Smooth muscle cell (in vitro differentiated cells): ENCODE measurements around the gene SLC39A2. TPM values are rescaled to one million over a fixed set of nuclear protein-coding genes. Genes with fewer than 3 reads are reported as not detected.

Experiments used
- DNase-seq: peaks from one replicate; lab custom pipeline; 2025; ENCODE audit not compliant: unreplicated experiment; lab: John Stamatoyannopoulos, UW
- H2AFZ ChIP-seq: fragments of 200-600 bp; sonication (generic); 2 replicates; pipeline ENCODE4 v1.6.0; 2016; ENCODE audit warnings: antibody characterized with exemption, low read depth, mild to moderate bottlenecking
- H3F3A ChIP-seq: fragments of 200-600 bp; sonication (generic); 2 replicates; pipeline ENCODE4 v1.6.0; 2017; ENCODE audit warnings: antibody characterized with exemption, low read depth
- H3K27ac ChIP-seq: fragments of 200-600 bp; sonication (generic); 2 replicates; pipeline ENCODE4 v1.5.1; 2016; ENCODE audit warnings: low read depth, mild to moderate bottlenecking
- H3K27me3 ChIP-seq: fragments of 200-600 bp; sonication (generic); 2 replicates; pipeline ENCODE4 v1.6.1; 2016; ENCODE audit warnings: low read depth, mild to moderate bottlenecking
- H3K36me3 ChIP-seq: fragments of 200-600 bp; sonication (generic); 2 replicates; pipeline ENCODE4 v1.5.1; 2016; ENCODE audit warnings: low read depth
- H3K4me1 ChIP-seq: fragments of 200-600 bp; sonication (generic); 2 replicates; pipeline ENCODE4 v1.5.1; 2016; ENCODE audit warnings: low read depth
- H3K4me2 ChIP-seq: fragments of 200-600 bp; sonication (generic); 2 replicates; pipeline ENCODE4 v1.6.0; 2016; ENCODE audit warnings: mild to moderate bottlenecking
- H3K4me3 ChIP-seq: fragments of 200-600 bp; sonication (generic); 2 replicates; pipeline ENCODE4 v1.5.1; 2016; ENCODE audit warnings: mild to moderate bottlenecking
- H3K79me2 ChIP-seq: fragments of 200-600 bp; sonication (generic); 2 replicates; pipeline ENCODE4 v1.6.0; 2016; ENCODE audit warnings: low read depth, mild to moderate bottlenecking
- H3K9ac ChIP-seq: fragments of 200-600 bp; sonication (generic); 2 replicates; pipeline ENCODE4 v1.6.0; 2016; ENCODE audit warnings: low read depth
- H3K9me3 ChIP-seq: fragments of 200-600 bp; sonication (generic); replicated peaks from 2 replicates; pipeline ENCODE4 v1.5.1; 2016; ENCODE audit warnings: low read depth
- H4K20me1 ChIP-seq: fragments of 200-600 bp; sonication (generic); 2 replicates; pipeline ENCODE4 v1.6.0; 2016; ENCODE audit warnings: low read depth
- WGBS: methylation state at CpG from one replicate; pipeline ENCODE4 v1.1.7; 2016; ENCODE audit warnings: low lambda C conversion rate; 5-methylcytosine and 5-hydroxymethylcytosine counted together
- polyA plus RNA-seq: library from polyadenylated mRNA; unstranded; fragments of >200 nt; fragmentation: Nextera tagmentation; extraction: Ambion mirVana; gene quantifications from 2 replicates; pipeline ENCODE4 v1.2.1, GENCODE V29; 2016
- total RNA-seq: library from RNA; depleted of rRNA; stranded (reverse); fragments of >200 nt; gene quantifications from 2 replicates; pipeline ENCODE4 v1.2.3, GENCODE V29; 2014
- TF ChIP-seq, protein P1 (sequence below): fragments of 200-600 bp; sonication (generic); IDR thresholded peaks from 2 replicates; pipeline ENCODE4 v1.5.1; 2017; ENCODE audit warnings: borderline replicate concordance, mild to moderate bottlenecking, antibody characterized with exemption; ENCODE audit not compliant: insufficient read depth, poor library complexity, severe bottlenecking

The SLC39A2 gene
- total and polyA plus RNA-seq, 2 experiments from 2014 or later, result 9.1 to 18.7 TPM

DNA sequence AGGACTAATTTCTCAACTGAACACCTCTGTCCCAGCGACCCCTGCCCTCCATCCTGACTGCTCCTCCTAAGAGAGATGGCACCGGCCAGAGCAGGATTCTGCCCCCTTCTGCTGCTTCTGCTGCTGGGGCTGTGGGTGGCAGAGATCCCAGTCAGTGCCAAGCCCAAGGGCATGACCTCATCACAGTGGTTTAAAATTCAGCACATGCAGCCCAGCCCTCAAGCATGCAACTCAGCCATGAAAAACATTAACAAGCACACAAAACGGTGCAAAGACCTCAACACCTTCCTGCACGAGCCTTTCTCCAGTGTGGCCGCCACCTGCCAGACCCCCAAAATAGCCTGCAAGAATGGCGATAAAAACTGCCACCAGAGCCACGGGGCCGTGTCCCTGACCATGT is 43.8 kb downstream of the SLC39A2 start:
- no peak overlapping the region for H3K27ac ChIP-seq
- no peak overlapping the region for H3K4me3 ChIP-seq
- no peaks in the 10 kb centered on the region for H3F3A ChIP-seq
- H3K36me3 ChIP-seq, result no peaks in the 10 kb centered on the region
- no peaks in the 10 kb centered on the region for H4K20me1 ChIP-seq
- no peak overlapping the region for H3K4me2 ChIP-seq
- TF ChIP-seq, protein P1, sequence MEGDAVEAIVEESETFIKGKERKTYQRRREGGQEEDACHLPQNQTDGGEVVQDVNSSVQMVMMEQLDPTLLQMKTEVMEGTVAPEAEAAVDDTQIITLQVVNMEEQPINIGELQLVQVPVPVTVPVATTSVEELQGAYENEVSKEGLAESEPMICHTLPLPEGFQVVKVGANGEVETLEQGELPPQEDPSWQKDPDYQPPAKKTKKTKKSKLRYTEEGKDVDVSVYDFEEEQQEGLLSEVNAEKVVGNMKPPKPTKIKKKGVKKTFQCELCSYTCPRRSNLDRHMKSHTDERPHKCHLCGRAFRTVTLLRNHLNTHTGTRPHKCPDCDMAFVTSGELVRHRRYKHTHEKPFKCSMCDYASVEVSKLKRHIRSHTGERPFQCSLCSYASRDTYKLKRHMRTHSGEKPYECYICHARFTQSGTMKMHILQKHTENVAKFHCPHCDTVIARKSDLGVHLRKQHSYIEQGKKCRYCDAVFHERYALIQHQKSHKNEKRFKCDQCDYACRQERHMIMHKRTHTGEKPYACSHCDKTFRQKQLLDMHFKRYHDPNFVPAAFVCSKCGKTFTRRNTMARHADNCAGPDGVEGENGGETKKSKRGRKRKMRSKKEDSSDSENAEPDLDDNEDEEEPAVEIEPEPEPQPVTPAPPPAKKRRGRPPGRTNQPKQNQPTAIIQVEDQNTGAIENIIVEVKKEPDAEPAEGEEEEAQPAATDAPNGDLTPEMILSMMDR, result no peak
- 83% methylated on average over 8 of the region's 8 CpGs for WGBS
- no peak for DNase-seq
- no peaks in the 10 kb centered on the region for H3K79me2 ChIP-seq
- no peak overlapping the region for H2AFZ ChIP-seq
- no peaks in the 10 kb centered on the region for H3K27me3 ChIP-seq
- H3K4me1 ChIP-seq, result peaks cover 4% of the 10 kb centered on the region
- H3K9me3 ChIP-seq, result no peaks in the 10 kb centered on the region
- H3K9ac ChIP-seq, result no peak overlapping the region

DNA sequence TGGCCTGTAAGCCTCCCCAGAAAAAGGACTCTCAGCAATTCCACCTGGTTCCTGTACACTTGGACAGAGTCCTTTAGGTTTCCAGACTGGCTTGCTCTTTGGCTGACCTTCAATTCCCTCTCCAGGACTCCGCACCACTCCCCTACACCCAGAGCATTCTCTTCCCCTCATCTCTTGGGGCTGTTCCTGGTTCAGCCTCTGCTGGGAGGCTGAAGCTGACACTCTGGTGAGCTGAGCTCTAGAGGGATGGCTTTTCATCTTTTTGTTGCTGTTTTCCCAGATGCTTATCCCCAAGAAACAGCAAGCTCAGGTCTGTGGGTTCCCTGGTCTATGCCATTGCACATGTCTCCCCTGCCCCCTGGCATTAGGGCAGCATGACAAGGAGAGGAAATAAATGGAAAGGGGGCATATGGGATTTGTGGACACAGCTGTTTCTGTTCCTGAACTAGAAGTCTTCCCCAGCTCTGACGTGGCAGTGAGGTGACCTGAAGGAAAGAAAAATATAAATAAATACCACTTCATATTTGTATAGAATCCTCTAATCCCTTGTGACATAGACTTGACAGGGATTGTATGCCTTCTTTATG is 44.4 kb downstream of the SLC39A2 start:
- Histone ChIP-seq H3K9me3 (no peaks in the 10 kb centered on the region), H3K27ac (no peak overlapping the region), H3K27me3 (no peaks in the 10 kb centered on the region), H3K36me3 (no peaks in the 10 kb centered on the region), H3K4me1 (peaks cover 4% of the 10 kb centered on the region), H3F3A (no peaks in the 10 kb centered on the region), H3K79me2 (no peaks in the 10 kb centered on the region), H3K4me2 (no peak overlapping the region), H2AFZ (no peak overlapping the region), H4K20me1 (no peaks in the 10 kb centered on the region), H3K4me3 (no peak overlapping the region), H3K9ac (no peak overlapping the region)
- TF ChIP-seq, protein P1, result no peak
- 88% methylated on average over 2 of the region's 2 CpGs for WGBS
- no peak for DNase-seq

DNA sequence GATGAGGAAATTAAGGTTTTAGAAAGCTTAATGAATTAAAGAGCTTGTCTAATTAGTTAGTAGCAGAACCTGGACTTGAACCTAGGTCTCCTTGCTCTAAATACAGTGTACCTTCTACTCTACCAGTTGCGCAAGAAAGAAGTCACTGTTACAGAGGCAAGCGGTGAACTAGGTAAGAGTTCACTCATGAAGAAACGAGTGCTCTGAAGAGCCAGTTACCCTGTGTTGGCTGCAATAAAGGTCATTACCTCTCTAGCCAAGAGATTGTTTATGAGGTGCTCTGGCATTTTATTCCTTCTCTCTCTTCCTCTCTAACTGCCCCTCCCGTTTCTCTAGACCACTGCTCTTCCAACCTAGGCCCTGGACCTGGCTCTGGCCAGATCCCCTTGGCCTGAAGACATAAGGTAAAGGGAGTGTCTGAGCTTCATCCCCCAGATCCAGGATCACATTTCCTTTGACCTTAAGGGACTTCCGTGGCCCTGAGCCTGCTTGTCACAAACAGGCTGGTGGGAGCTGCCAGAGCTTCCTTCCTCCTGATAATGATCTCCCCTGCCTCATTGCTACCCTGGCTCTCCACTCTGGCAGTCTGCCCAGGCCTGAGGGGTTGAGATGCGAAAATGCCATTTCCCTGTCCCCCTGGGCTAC is 45.0 kb downstream of the SLC39A2 start:
- Histone ChIP-seq H3F3A (no peaks in the 10 kb centered on the region), H3K27me3 (no peaks in the 10 kb centered on the region), H3K27ac (no peak overlapping the region), H3K4me2 (no peak overlapping the region), H2AFZ (no peak overlapping the region), H3K9me3 (no peaks in the 10 kb centered on the region), H3K4me3 (no peak overlapping the region), H3K36me3 (no peaks in the 10 kb centered on the region), H4K20me1 (no peaks in the 10 kb centered on the region), H3K79me2 (no peaks in the 10 kb centered on the region), H3K4me1 (no peaks in the 10 kb centered on the region), H3K9ac (no peak overlapping the region)
- TF ChIP-seq, protein P1, result no peak
- 59% methylated on average over 6 of the region's 6 CpGs for WGBS
- no peak for DNase-seq

DNA sequence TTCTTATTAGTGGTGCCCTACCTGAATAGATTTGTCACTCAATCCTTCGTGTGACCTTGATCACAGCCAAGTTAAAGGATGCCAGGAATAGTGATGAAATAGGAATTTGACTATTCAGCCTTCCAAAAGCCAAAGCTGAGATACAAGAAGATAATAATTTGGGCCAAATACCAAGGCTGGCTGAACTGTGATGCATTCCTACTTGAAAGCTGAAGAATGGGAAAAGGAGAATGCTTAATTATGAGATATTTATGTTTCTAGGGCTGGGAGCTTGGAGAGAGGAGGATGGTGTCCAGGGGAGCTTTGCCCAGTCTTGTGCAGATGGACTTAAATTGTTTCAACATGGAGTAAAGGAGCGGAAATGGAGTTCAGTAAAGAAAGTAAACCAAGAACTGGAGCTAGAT is 48.3 kb downstream of the SLC39A2 start:
- Histone ChIP-seq H3K4me2 (no peak overlapping the region), H3K4me3 (no peak overlapping the region), H3K9ac (no peak overlapping the region), H3K9me3 (no peaks in the 10 kb centered on the region), H3K4me1 (no peaks in the 10 kb centered on the region), H3K79me2 (no peaks in the 10 kb centered on the region), H4K20me1 (no peaks in the 10 kb centered on the region), H3K36me3 (no peaks in the 10 kb centered on the region), H3K27ac (no peak overlapping the region), H3K27me3 (no peaks in the 10 kb centered on the region), H2AFZ (no peak overlapping the region), H3F3A (peaks cover 7% of the 10 kb centered on the region)
- TF ChIP-seq, protein P1, result no peak
- DNase-seq, result no peak
- 89% methylated on average over 2 of the region's 2 CpGs for WGBS
